SKM-1 treated with dmso at 0.1 percent for 144 hours (cell line): ENCODE results near the gene FOXL2NB.
"Not testable (repeated sequence)": the region's sequence is repeated elsewhere in the genome, so short reads cannot be mapped to it uniquely, and the experiment has no call there.

ENCODE experiments used
- DNase-seq: peaks from one replicate; lab custom pipeline; 2025; ENCODE audit not compliant: unreplicated experiment; lab: John Stamatoyannopoulos, UW

Gene FOXL2NB

GRCh38 chr3:138946663-138947494 lies at the start of gene FOXL2NB, which contains the start of gene FOXL2:
FOXL2NB (plus strand) TSS chr3:138947217; CDS start chr3:138947365, 148 bp downstream.
FOXL2 (minus strand) TSS chr3:138947137; CDS start chr3:138946722, 415 bp downstream.
- no peak for DNase-seq

GRCh38 chr3:138898301-138898700 lies 48.7 kb upstream of the FOXL2NB start:
- DNase-seq: no peak

- DNase-seq: no peak
These were observed 48.3 kb upstream of the FOXL2NB start for GRCh38 chr3:138898708-138899107.

GRCh38 chr3:138899351-138899991 lies 47.5 kb upstream of the FOXL2NB start:
- no peak for DNase-seq

GRCh38 chr3:138901567-138901966 lies 45.5 kb upstream of the FOXL2NB start:
- no peak for DNase-seq

- DNase-seq: peak; percentile 12
These were observed 44.8 kb upstream of the FOXL2NB start for GRCh38 chr3:138902171-138902570.

- DNase-seq: peak; percentile 46
These were observed 39.5 kb upstream of the FOXL2NB start for GRCh38 chr3:138907539-138907938.

- DNase-seq: peak; percentile 53
These were observed 38.2 kb upstream of the FOXL2NB start for GRCh38 chr3:138908846-138909245.

GRCh38 chr3:138909904-138910303 lies 37.1 kb upstream of the FOXL2NB start:
- DNase-seq: no peak

- DNase-seq: no peak
These were observed 35.4 kb upstream of the FOXL2NB start for GRCh38 chr3:138911621-138912020.

GRCh38 chr3:138912237-138912636 lies 34.8 kb upstream of the FOXL2NB start:
- DNase-seq: no peak

GRCh38 chr3:138913766-138914165 lies 33.3 kb upstream of the FOXL2NB start:
- no peak for DNase-seq

GRCh38 chr3:138914870-138915502 lies 32.0 kb upstream of the FOXL2NB start:
- DNase-seq: peak; percentile 62

GRCh38 chr3:138915503-138916498 lies 31.2 kb upstream of the FOXL2NB start:
- peak; percentile 87 for DNase-seq

- DNase-seq: no peak
These were observed 30.2 kb upstream of the FOXL2NB start for GRCh38 chr3:138916824-138917223.

- no peak for DNase-seq
These were observed 27.7 kb upstream of the FOXL2NB start for GRCh38 chr3:138919325-138919724.

GRCh38 chr3:138921316-138922292 lies 25.4 kb upstream of the FOXL2NB start:
- DNase-seq: no peak

- not testable (repeated sequence) for DNase-seq
These were observed 24.6 kb upstream of the FOXL2NB start for GRCh38 chr3:138922400-138922799.

GRCh38 chr3:138923531-138923994 lies 23.5 kb upstream of the FOXL2NB start:
- peak; percentile 75 for DNase-seq
